Activated CD4-positive, CD25-positive, alpha-beta regulatory T cell treated with anti-CD3 and anti-CD28 coated beads, Interleukin-2, amount 50 U/mL, for 24 hours (primary cell): ENCODE measurements around the gene ABHD15.

Experiments used
- ATAC-seq, 2 donors: fragments of 150-1000 bp; cut with Tn5 transposase; one replicate each; pipeline ENCODE4 v1.10.0; 2021; ENCODE audit warnings: mild to moderate bottlenecking in 1 of 2, moderate library complexity in 1 of 2

Gene ABHD15

GRCh38 chr17:29566473-29567303, at the start of gene ABHD15:
Gene ABHD15, minus strand, starts transcription at chr17:29567037. Its CDS starts 71 bp downstream, at chr17:29566966.
- ATAC-seq = peak; percentile 22 to 25

- peak; percentile 52 to 64 for ATAC-seq
These were observed 48.9 kb upstream of the ABHD15 start for GRCh38 chr17:29615492-29616299.

GRCh38 chr17:29615048-29615385, 48.2 kb upstream of the ABHD15 start:
- peak in 1 of 2 donors; percentile 6 for ATAC-seq

GRCh38 chr17:29614349-29615047, 47.7 kb upstream of the ABHD15 start:
- no peak for ATAC-seq

GRCh38 chr17:29613856-29614255, 47.0 kb upstream of the ABHD15 start:
- no peak for ATAC-seq

- ATAC-seq = peak; percentile 42 to 54
These were observed 46.6 kb upstream of the ABHD15 start for GRCh38 chr17:29613352-29613837.

- no peak for ATAC-seq
These were observed 45.8 kb upstream of the ABHD15 start for GRCh38 chr17:29612404-29613280.

GRCh38 chr17:29612094-29612403, 45.2 kb upstream of the ABHD15 start:
- ATAC-seq = no peak

GRCh38 chr17:29611351-29612093, 44.7 kb upstream of the ABHD15 start:
- ATAC-seq = no peak

- ATAC-seq = no peak
These were observed 43.6 kb upstream of the ABHD15 start for GRCh38 chr17:29610395-29610794.

GRCh38 chr17:29608986-29609385, 42.1 kb upstream of the ABHD15 start:
- no peak for ATAC-seq

GRCh38 chr17:29607557-29608195, 40.8 kb upstream of the ABHD15 start:
- no peak for ATAC-seq

- no peak for ATAC-seq
These were observed 36.4 kb upstream of the ABHD15 start for GRCh38 chr17:29603109-29603674.

- no peak for ATAC-seq
These were observed 30.7 kb upstream of the ABHD15 start for GRCh38 chr17:29597361-29598172.

- ATAC-seq = no peak
These were observed 30.0 kb upstream of the ABHD15 start for GRCh38 chr17:29596811-29597210.

- no peak for ATAC-seq
These were observed 29.3 kb upstream of the ABHD15 start for GRCh38 chr17:29595943-29596774.

- no peak for ATAC-seq
These were observed 28.5 kb upstream of the ABHD15 start for GRCh38 chr17:29595107-29595942.
